ENCODE data around the gene UBXN7.
"Not testable (repeated sequence)": the region's sequence is repeated elsewhere in the genome, so short reads cannot be mapped to it uniquely, and the experiment has no call there.

The UBXN7 gene

DNA sequence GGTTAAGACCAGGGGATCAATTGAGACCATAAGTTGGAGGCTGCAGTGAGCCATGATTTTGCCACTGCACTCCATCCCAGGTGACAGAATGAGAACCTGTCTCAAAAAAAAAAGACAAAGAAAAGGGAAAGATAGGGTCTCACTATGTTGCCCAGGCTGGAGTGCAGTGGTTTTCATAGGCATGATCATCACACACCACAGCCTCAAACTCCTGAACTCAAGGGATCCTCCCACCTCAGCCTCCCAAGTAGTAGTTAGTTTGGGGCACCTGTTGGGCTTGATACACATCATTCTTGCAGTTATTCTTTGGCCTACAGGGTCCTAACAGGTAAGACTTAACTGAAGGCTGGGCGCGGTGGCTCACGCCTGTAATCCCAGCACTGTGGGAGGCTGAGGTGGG, 42.1 kb downstream of the UBXN7 start:
- no peak for DNase-seq (ENCODE audit: low read depth)
- H3K4me3 ChIP-seq (ENCODE audit: low read depth, low read length): no peak overlapping the region
- TF ChIP-seq MYC (IDR thresholded peaks at IDR 0.05; ENCODE audit: low read depth, low read length): no peak
- TF ChIP-seq, protein P1, sequence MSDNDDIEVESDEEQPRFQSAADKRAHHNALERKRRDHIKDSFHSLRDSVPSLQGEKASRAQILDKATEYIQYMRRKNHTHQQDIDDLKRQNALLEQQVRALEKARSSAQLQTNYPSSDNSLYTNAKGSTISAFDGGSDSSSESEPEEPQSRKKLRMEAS (IDR thresholded peaks at IDR 0.05; ENCODE audit: low read depth, low read length): no peak
- no peak for TF ChIP-seq POLR2A (IDR thresholded peaks at IDR 0.05; ENCODE audit: extremely low read depth, insufficient read length)
- TF ChIP-seq, protein P2, sequence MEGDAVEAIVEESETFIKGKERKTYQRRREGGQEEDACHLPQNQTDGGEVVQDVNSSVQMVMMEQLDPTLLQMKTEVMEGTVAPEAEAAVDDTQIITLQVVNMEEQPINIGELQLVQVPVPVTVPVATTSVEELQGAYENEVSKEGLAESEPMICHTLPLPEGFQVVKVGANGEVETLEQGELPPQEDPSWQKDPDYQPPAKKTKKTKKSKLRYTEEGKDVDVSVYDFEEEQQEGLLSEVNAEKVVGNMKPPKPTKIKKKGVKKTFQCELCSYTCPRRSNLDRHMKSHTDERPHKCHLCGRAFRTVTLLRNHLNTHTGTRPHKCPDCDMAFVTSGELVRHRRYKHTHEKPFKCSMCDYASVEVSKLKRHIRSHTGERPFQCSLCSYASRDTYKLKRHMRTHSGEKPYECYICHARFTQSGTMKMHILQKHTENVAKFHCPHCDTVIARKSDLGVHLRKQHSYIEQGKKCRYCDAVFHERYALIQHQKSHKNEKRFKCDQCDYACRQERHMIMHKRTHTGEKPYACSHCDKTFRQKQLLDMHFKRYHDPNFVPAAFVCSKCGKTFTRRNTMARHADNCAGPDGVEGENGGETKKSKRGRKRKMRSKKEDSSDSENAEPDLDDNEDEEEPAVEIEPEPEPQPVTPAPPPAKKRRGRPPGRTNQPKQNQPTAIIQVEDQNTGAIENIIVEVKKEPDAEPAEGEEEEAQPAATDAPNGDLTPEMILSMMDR (IDR thresholded peaks at IDR 0.05; ENCODE audit: low read depth, low read length): no peak

DNA sequence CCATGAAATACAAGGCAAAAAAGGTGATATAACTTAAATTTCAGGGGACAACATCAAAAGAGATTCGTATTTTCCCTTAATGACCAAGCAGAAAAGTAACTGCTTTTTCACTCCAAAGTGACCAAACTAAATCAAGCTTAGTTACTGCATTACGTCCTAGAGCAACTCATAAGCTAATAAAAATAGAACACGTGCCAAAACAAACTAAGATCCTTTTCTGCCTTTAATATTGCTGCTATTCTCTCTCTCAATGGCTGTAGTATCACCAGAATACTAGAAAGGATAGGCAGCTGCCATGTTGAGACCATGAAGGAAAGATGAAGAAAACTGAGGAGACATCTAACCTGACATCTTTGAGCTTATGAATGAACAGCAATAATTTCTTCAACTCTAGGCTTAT, 43.3 kb downstream of the UBXN7 start:
- no peak for DNase-seq (ENCODE audit: low read depth)
- TF ChIP-seq POLR2A (IDR thresholded peaks at IDR 0.05; ENCODE audit: extremely low read depth, insufficient read length): no peak
- TF ChIP-seq, protein P1 (IDR thresholded peaks at IDR 0.05; ENCODE audit: low read depth, low read length): no peak
- TF ChIP-seq, protein P2 (IDR thresholded peaks at IDR 0.05; ENCODE audit: low read depth, low read length): no peak
- TF ChIP-seq MYC (IDR thresholded peaks at IDR 0.05; ENCODE audit: low read depth, low read length): no peak
- H3K4me3 ChIP-seq (ENCODE audit: low read depth, low read length): no peak overlapping the region

DNA sequence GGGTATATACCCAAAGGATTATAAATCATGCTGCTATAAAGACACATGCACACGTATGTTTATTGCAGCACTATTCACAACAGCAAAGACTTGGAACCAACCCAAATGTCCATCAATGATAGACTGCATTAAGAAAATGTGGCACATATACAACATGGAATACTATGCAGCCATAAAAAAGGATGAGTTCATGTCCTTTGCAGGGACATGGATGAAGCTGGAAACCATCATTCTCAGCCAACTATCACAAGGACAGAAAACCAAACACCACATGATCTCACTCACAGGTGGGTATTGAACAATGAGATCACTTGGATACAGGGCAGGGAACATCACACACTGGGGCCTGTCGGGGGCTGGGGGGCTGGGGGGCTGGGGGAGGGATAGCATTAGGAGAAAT, 44.3 kb downstream of the UBXN7 start:
- H3K4me3 ChIP-seq (ENCODE audit: low read depth, low read length); DNase-seq (ENCODE audit: low read depth): not testable (repeated sequence)

DNA sequence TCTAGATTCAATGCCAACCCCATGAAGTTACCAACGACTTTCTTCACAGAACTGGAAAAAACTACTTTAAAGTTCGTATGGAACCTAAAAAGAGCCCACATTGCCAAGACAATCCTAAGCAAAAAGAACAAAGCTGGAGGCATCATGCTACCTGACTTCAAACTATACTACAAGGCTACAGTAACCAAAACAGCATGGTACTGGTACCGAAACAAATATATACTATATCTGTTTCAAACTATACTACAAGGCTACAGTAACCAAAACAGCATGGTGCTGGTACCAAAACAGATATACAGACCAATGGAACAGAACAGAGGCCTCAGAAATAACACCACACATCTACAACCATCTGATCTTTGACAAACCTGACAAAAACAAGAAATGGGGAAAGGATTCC, 45.4 kb downstream of the UBXN7 start:
- not testable (repeated sequence) for DNase-seq (ENCODE audit: low read depth); H3K4me3 ChIP-seq (ENCODE audit: low read depth, low read length)

DNA sequence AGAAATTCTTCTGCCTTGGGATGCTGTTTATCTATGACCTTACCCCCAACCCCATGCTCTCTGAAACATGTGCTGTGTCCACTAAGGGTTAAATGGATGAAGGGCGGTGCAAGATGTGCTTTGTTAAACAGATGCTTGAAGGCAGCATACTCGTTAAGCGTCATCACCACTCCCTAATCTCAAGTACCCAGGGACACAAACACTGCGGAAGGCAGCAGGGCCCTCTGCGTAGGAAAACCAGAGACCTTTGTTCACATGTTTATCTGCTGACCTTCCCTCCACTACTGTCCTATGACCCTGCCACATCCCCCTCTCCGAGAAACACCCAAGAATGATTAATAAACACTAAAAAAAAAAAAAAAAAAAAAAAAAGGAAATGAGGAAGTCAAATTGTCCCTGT, 46.2 kb downstream of the UBXN7 start:
- DNase-seq (ENCODE audit: low read depth); H3K4me3 ChIP-seq (ENCODE audit: low read depth, low read length): not testable (repeated sequence)

DNA sequence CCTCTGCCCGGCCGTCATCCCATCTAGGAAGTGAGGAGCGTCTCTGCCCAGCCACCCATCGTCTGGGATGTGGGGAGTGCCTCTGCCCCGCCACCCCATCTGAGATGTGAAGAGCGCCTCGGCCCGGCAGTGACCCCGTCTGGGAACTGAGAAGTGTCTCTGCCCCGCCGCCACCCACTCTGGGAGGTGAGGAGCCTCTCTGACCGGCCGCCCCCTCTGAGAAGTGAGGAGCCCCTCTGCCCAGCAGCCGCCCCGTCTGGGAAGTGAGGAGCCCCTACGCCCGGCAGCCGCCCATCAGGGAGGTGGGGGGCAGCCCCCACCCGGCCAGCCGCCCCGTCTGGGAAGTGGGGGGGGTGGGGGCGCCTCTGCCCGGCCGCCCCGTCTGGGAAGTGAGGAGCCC, 46.8 kb downstream of the UBXN7 start:
- not testable (repeated sequence) for DNase-seq (ENCODE audit: low read depth); H3K4me3 ChIP-seq (ENCODE audit: low read depth, low read length)

DNA sequence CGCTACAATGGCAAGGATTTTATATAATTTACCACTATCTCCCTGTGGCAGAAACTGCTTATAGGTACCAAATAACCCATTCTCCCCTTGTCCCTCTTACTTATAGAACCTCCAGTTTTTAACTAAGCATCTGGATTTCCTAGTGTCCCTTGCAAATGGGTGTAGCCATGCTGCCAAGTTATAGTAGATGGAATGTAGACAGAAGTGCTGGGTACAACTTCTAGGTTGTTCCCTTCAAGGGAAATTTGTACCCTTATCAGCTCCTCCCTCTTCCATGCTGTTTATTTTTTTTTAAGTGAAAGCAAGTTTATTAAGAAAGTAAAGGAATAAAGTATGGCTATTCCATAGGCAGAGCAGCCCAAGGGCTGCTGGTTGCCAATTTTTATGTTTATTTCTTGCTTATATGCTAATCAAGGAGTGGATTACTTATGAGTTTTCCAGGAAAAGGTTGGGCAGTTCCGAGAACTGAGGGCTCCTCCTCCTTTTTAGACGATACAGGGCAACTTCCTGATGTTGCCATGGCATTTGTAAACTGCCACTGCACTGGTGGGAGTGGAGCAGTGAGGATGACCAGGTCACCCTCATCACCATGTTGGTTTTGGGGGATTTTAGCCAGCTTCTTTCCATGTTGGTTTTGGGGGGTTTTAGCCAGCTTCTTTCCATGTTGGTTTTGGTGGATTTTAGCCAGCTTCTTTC, 53.9 kb downstream of the UBXN7 start:
- DNase-seq (ENCODE audit: low read depth): no peak

DNA sequence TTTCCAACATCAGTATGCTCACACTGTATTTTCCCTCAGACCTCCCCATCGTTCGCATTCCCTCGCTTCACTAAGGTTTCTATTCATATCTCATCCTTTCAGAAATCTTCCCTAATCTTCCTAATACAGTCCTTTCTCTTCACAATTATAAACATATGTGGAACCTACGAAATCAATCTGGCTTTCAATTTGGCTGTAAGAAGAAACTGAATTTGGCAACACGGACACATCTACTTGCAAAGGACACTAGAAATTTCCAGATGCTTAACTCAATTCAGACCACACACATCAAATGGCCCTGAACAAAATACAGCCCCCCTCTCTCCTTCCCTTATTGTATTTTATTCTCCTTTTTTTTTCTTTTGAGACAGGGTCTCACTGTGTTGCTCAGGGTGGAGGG, 54.9 kb downstream of the UBXN7 start:
- TF ChIP-seq, protein P2 (IDR thresholded peaks at IDR 0.05; ENCODE audit: low read depth, low read length): no peak
- TF ChIP-seq, protein P1 (IDR thresholded peaks at IDR 0.05; ENCODE audit: low read depth, low read length): no peak
- no peak for TF ChIP-seq MYC (IDR thresholded peaks at IDR 0.05; ENCODE audit: low read depth, low read length)
- TF ChIP-seq POLR2A (IDR thresholded peaks at IDR 0.05; ENCODE audit: extremely low read depth, insufficient read length): no peak
- H3K4me3 ChIP-seq (ENCODE audit: low read depth, low read length): no peak overlapping the region
- no peak for DNase-seq (ENCODE audit: low read depth)

More for the DNA sequence above, 53.9 kb downstream of the UBXN7 start:
- H3K4me3 ChIP-seq (ENCODE audit: low read depth, low read length): no peak overlapping the region
- TF ChIP-seq MYC (IDR thresholded peaks at IDR 0.05; ENCODE audit: low read depth, low read length) (no peak), POLR2A (IDR thresholded peaks at IDR 0.05; ENCODE audit: extremely low read depth, insufficient read length) (no peak)
- TF ChIP-seq, protein P2 (IDR thresholded peaks at IDR 0.05; ENCODE audit: low read depth, low read length): no peak
- TF ChIP-seq, protein P1 (IDR thresholded peaks at IDR 0.05; ENCODE audit: low read depth, low read length): no peak
